Right kidney (tissue), 1 donor: ENCODE results near the gene FER.
"Not testable (repeated sequence)": the region's sequence is repeated elsewhere in the genome, so short reads cannot be mapped to it uniquely, and the experiment has no call there.

Experiments used
- DNase-seq: peaks from one replicate; pipeline ENCODE4 v3.0.0-alpha.2; 2016

FER gene

DNA sequence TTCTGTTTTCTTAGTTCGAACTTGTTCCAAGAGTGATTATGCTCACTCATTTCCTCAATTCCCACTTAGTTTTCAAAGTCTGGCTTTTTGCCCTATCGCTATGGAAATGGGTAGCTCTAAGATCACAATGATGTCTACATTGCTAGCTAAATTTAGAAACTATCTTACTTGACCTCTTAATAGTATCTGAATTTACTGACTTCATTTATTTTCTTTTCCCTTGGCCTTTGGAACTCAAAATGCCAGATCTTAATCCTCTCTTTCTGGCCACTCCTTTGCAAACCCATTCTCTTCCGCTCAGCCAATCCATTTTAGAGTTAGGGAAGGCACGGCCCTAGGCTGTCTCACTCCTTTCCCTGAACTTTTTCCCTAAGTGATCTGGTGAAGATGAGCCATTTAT lies 137.0 kb downstream of the FER start:
- no peak for DNase-seq

DNA sequence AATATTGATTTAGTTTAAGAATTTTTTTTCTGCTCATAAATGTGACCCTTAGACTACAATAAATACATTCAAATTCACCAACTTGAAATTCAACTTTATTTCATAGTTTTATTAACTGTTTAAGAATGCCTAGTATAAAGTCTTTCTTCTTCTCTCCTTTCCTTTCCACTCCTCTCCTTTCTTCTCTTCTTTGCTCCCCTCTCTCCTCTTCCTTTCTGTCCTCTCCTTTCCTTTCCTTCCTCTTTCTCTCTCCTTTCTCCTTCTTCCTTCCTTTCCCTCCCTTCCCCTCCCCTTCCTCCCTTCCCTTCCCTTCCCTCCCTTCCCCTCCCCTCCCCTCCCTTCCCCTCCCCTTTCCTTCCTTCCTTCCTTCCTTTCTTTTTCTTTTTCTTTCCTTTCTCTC lies 150.6 kb downstream of the FER start:
- DNase-seq, result no peak

DNA sequence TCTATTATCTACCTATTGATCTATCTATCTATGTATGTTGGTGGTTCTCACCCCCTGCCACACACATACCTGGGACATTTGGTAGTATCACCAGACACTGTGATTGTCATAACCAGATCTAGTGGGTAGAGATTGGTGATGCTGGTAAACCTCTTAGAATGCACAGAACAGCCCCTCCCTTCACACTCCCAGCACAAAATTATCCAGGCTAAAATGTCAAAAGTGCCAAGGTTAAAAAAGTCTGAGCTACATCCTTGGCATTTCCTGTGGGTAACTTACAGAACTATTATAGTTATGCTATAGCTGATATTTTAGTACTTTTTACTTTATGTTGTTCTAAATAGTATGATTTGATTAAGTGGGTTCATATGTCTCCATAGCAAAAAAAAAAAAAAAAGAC lies 151.0 kb downstream of the FER start:
- no peak for DNase-seq

DNA sequence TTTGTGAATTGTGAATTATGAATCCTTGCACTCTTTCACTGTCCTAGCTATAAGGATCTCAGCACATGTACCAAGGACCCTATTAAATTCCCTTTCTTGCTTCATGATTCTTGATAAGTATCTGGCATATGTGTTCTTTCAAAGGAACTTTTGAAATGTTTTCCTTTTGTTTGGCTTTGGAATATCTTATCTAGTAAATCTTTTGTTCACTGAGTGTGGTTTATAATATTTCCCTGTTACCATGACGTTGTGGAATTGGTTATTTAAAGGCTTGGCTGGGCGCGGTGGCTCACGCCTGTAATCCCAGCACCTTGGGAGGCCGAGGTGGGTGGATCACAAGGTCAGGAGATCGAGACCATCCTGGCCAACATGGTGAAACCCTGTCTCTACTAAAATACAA lies 151.5 kb downstream of the FER start:
- DNase-seq, result not testable (repeated sequence)

DNA sequence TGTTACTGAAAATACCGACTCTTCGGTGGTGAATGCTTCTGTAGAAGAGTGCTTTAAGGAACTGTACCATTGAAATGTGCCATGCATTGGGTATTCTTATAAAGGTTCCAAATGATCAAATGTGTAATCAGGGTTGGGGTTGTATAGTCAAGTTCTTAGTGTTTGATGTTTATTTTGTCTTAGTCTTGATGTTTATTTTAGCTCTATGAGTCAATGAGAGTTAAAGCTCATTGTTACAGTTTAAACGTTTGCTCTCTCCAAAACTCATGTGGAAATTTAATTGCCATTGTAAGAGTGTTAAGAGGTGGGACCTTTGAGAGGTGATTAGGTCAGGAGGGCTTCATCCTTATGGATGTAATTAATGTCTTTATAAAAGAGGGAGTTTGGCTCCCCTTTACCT lies 153.0 kb downstream of the FER start:
- DNase-seq, result no peak

DNA sequence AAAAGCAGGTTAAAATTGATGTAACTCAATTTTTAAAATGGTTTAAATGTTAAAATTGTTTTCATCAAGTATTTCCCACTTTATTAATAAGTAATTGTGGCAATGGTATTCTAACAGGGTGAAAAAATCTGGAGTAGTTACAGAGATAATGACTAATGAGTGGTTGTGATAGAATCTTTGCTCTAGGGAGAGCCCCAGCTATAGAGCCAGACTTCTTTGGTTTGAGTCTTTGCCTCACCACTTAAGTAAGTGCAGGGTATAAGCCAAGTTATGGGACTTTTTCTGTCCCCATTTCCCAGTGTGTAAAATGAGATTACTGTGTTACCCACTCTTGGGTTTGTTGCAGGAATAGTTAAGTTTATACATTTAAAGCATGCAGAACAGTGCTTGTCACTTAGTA lies 158.1 kb downstream of the FER start:
- no peak for DNase-seq

DNA sequence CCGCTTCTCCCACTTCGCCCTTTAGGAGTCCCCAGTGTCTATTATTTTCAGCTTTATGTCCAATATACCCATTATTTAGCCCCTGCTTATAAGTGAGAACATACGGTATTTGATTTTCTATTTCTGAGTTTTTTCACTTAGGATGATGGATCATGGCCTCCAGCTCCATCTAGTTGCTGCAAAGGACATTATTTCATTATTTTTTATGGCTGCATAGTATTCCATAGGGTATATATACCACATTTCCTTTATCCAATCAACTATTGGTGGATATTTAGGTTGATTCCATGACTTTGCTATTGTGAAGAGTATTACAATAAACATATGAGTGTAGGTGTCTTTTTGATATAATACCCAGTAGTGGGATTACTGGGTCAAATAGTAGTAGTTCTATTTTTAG lies 162.9 kb downstream of the FER start:
- no peak for DNase-seq

DNA sequence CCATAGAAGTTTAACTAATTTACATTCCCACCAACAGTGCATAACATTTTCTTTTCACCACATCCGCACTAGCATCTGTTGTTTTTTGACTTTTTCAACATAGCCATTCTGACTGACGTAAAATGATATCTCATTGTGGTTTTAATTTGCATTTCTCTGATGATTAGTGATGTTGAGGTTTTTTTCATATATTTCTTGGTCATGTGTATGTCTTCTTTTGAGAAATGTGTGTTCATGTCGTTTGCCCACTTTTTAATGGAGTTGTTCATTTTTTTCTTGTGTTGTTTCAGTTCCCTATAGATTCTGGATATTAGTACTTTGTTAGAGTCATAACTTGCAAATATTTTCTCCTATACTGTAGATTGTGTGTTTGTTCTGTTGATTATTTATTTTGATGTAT lies 163.4 kb downstream of the FER start:
- DNase-seq, result no peak

DNA sequence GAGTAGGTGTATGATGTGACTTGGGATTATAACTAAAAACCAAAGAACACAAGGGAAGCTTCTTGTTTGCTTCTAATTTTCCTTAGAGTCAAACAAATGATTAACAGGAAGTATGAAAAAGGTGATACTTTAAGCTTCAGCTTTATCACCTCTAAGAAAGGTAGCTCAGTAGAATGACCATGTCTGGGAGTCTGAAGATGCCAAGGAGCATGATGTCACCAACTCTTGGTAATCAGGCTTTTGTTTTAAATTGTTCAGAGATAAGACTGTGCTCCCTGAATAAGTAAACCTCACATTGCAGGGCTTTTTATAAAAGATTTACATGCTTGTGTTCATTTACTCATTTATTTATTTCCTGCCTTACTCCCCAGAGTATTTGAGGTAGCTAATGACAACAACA lies 169.9 kb downstream of the FER start:
- DNase-seq, result no peak

DNA sequence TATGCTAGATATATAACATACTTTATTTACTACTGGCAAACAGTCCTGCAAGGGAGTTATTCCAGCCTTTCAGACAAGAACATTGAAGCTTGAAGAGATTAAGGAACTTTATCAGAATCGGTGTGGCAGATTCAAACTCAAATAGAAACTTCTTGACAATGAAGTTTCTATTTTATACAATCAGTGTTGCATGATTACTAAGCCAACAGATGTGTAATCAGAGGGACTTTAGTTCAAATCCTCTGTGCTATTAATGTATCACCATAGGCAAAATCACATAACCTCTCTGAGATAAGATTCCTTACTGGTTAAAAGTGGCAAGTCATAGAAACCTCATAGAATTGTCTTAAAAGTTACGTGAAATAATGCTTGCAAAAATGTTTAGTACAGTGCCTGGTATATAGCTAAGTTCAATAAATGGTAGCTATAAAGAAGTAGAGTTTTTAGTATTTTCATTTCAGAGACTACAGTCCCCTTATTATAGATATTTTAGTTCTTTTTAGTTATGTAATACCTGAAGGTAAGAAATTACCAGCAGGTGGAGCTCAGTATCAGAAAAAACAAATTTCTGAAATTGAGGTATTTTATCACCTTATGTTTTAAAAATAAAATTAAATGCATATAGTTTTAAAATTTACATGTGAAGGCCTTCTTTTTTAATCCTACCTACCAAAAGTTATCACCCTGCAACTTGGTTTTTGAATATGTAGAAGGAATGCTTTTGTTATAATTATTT lies 172.1 kb downstream of the FER start:
- no peak for DNase-seq

DNA sequence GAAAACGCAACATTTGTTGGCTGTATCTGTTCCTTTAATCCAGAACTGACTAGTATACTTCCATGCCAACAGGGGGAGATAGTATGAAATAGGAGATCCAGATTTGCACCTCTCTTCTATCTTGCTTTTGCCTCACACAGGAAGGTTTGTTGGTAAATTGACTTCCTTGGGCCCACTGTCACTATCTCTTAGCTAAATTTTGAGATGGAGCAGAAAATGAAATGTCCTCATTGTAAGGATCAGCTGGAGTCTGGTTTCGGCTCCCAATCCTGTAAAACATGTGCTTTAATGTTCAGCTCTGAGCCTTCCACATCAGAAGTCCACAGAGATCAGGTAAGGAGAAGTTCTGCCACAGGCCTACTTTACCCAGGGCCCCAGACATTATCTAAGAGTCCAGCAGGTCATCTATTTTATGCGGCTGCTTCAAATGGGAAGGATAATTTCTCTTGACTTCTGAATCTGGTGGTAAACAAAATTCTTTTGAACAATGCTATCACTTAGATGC lies 176.8 kb downstream of the FER start:
- DNase-seq, result no peak

DNA sequence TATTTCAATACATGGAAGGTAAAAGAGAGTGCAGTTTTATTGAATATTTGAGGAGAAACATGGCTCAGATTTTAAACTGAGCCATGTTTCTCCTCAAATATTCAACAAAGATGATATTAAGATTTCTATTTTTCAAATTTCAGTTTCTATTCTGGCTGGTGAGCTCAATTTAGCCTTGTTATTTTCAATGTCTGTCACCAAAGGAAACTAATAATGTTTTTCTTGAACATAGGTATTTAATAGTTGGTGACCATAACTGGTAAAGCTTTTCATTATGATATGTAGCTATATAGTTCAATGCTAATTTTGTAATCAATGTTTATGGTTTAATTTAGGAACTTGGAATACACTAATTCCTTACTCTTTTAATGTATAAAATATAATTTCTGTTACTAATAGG lies 177.4 kb downstream of the FER start:
- DNase-seq, result no peak

DNA sequence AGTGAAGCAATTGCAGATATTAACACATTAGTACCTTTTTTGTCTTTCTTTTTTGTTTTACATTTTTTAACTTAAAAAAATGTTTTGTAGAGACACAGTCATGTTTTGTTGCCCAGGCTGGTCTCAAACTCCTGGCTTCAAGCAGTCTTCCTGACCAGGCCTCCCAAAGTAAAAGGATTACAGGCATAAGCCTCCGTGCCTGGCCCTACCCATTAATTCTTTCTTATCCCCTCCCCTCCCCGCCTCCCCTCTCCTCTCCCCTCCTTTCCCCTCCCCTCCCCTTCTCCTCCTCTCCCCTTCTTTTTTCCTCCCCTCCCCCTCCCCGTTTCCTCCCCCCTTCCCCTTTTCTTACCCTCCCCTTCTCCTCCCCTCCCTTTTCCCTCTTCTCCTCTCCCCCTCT lies 182.4 kb downstream of the FER start:
- no peak for DNase-seq

DNA sequence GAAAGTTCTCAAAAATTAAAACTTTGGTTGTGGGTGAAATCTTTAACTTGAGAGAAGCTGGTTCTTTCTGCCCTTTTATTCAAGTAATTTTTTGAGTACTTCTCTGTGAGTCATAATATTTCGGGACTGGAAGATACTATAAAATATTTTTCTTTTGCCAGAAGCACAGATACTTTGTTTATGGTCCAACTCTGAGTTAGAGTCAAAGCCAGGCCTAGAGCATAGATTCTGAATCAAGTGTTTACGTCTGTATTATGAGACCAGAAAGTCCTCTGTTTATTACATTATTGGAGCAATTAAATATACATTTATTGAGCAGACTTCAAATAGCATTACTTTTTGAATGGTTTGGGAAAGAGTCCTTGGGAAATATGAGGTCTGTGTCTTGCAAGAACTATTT lies 187.9 kb downstream of the FER start:
- no peak for DNase-seq

DNA sequence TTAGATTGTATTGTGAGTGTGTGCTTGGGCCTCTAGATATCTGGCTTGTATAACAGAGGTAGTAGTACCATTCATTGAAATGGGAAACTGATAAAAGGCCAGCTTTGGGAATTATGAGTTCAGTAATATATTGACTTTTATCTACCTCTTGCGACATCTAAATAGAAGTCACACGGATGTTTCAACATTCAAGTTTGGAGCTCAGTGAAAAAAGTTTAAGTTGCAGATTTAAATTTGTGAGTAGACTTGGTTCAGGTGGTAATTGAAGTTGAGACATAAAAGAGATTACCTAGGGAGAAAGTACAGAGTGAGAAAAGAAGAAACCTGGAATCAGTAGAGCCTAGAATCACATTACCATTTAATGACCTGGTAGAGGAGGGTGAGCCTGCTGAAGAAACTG lies 189.5 kb downstream of the FER start:
- DNase-seq, result no peak

DNA sequence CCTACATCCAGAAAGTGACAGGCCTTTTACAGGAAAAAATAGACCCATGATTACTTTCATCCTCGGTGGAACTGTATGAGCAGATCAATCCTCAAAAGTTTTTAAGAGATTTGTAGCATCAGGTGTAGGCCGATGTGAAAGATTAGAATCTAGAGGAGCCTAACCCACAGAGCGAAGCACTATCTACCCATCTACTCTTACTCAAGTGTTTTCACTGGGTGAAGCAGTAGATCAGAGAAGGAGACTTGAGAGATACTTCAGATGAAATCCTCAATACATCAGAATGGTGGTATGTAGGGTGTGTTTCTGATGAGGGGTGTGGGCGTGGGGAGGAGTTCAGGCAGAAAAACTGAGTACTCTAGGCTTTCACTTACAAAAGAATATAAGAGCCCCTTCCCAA lies 192.8 kb downstream of the FER start:
- no peak for DNase-seq

DNA sequence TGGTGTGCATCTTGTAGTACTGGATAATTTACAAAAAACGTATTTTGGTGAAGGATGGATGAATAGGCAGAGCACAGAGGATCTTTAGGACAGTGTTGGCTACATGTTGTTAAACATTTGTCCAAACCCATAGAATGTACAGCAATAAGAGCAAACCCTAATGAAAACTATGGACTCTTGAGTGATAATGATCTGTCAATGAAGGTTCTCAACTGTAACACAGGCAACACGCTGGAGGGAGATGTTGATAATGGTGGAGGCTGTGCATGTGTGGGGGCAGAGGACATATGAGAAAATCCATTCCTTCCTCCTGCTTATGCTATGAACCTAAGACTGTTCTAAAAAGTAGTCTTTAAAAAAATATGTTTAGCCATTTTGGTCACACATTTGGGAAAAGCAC lies 194.0 kb downstream of the FER start:
- no peak for DNase-seq

DNA sequence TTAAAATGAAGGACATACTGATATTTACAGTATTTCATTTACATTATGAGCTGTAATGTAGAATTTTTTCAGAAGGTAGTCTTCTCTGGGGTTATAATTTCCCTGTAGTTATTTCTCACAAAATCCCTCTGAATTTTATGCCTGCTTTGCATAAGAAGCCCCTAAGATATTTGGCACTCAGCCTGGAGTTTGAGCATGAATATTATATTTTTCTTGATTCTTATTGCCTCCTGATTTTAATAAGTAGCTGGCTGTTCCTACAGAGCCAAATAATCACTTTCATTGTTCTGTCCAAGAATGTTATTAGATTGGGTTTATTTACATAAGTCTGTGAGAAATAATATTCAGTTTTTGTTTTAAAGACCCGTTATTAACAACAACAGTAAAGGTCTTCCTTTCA lies 195.0 kb downstream of the FER start:
- DNase-seq, result no peak

DNA sequence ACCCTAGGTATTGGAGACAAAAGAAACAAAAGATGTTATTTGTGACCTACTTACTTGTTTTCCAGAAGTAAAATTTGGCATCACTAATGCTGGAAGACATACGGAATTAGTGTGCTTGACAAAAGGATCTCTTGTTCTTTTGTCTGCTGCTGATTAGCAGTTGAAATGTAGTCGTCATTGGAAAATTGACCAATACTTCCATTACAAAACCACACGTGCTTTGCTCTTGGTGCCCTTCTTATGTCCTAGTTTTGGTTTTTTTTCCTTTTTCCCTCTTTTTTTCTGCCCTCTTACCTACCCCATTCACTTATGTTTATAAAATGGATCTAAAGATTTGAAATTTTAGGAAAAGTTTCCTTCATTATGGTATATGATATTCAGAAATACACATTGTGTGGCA lies 197.4 kb downstream of the FER start:
- no peak for DNase-seq

DNA sequence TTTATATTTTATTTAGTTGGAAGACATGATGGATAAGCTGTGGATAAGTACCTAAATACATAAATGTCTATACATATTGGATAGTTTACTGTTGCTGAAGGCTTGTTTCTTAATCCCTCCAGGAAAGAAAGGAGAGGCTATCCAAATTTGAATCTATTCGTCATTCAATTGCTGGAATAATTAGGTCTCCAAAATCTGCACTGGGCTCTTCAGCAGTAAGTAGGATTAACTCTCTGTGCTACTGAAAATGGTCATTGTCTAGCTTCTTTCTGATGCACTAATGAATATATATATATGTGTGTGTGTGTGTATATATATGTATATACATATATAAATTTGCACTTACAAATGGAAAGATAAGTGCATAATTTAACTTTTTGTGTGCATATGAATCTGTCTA lies 198.3 kb downstream of the FER start:
- DNase-seq, result no peak

DNA sequence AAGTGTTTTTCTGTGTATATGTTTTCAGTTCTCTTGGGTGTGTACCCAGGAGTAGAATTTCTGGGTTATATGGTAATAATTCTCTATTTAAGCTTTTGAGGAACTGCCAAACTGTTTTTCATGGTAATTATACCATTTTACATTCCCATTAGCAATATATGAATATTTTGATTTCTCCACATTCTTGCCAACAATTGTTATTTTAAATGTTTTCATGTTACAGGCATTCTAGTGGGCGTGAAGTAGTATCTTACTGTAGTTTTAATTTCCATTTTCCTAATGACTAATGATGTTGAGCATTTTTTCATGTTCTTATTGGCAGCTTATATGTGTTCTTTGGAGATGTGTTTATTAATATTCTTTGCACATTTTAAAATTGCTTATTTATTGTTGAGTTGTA lies 199.5 kb downstream of the FER start:
- DNase-seq, result no peak

DNA sequence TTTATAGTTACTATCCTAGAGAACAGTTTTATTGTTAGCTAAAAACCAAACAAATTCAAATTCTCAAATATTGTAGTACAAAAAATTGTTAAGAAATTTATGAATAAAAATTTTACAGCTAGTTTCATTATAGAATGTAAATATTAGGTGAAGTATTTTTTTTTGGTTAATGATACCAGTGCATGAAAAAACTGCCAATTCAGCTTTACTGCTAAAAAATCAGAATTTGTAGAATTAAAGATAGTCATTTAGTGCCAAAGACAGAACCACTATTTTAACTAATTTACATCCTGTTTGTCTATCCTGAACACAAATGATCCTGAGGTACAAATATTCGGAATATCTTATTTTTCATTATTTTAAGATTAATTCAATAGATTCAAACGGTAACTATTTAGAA lies 202.6 kb downstream of the FER start:
- DNase-seq, result no peak

DNA sequence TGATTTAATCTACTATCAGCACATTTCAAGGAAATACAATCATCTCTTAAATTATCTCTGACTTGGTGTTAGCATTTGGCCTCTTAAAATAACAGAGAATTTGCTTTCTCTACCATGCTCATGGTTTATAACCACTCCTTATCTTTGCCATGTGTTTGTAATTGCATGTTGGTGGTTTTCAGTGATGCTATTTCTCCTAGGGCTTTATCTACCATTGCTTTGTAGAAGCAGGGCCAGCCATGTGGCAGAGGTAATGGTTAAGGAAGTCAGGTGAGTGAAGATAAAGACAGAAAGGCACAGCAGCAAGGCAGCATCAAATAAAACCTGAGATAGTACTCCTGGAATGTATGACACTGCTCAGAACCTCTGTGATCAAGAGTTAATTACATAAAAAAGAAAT lies 206.2 kb downstream of the FER start:
- no peak for DNase-seq

DNA sequence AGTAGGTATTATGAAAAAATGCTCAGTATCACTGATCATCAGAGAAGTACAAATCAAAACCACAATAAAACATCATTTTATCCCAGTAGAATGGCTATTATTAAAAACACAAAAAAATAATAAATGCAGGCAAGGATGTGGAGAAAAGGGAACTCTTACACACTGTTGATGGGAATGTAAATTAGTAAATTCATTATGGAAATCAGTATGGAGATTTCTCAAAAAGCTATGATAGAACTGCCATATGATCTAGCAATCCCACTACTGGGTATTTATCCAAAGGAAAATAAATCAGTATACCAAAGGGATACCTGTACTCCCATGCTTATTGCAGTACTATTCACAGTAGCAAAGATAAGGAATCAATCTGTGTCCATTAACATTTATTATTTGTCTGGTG lies 209.6 kb downstream of the FER start:
- no peak for DNase-seq

DNA sequence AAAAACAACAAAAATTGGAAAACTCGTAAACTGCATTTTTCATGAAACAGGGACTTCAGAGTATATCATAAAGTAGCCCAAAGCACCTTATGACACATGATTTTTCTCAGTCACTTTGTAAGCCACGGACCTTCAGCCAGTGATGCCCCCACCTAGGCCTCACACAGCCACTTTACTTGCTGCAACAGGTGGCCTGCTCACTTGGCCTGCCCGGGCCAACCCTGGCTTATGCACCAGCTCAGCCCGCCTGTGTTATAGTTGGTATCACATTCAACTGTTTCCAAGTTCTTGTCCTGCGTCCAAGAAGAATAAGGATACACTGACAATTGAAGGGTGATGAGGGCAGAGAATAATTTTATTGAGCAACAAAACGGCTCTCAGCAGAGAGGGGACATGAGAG lies 219.2 kb downstream of the FER start:
- no peak for DNase-seq
